Osteoblast (primary cell): Measurements from ENCODE around the gene PDCL2. TPM values are rescaled to one million over a fixed set of nuclear protein-coding genes. Genes with fewer than 3 reads are reported as not detected.

Source experiments
- DNase-seq: peaks from one replicate; pipeline ENCODE4 v3.0.0; 2011; ENCODE audit warnings: low spot score, mixed read lengths; ENCODE audit not compliant: insufficient read length; ENCODE audit errors: missing footprints
- H2AFZ ChIP-seq: 2 replicates; pipeline ENCODE4 v1.6.0; 2011; ENCODE audit warnings: mild to moderate bottlenecking, low read length
- H3K27ac ChIP-seq: 2 replicates; pipeline ENCODE4 v1.5.1; 2011; ENCODE audit warnings: mild to moderate bottlenecking, low read depth, low read length, moderate library complexity
- H3K27me3 ChIP-seq: 2 replicates; pipeline ENCODE4 v1.6.0; 2012; ENCODE audit warnings: mild to moderate bottlenecking, control low read depth, inconsistent platforms, low read length, moderate library complexity; ENCODE audit not compliant: insufficient read depth
- H3K36me3 ChIP-seq: 2 replicates; pipeline ENCODE4 v1.5.1; 2011; ENCODE audit warnings: mild to moderate bottlenecking, low read length, control low read depth, moderate library complexity; ENCODE audit not compliant: insufficient read depth
- H3K4me1 ChIP-seq: 2 replicates; pipeline ENCODE4 v1.5.1; 2011; ENCODE audit warnings: mild to moderate bottlenecking, low read length, control low read depth, moderate library complexity; ENCODE audit not compliant: insufficient read depth
- H3K4me2 ChIP-seq: 2 replicates; pipeline ENCODE4 v1.6.0; 2011; ENCODE audit warnings: mild to moderate bottlenecking, low read length; ENCODE audit not compliant: insufficient read depth
- H3K4me3 ChIP-seq: fragments of 200-600 bp; sonication (generic); 3 replicates; pipeline ENCODE4 v1.5.1; 2012; ENCODE audit warnings: mild to moderate bottlenecking, low read length, inconsistent platforms; ENCODE audit not compliant: insufficient read depth
- H3K79me2 ChIP-seq: 2 replicates; pipeline ENCODE4 v1.6.0; 2012; ENCODE audit warnings: mild to moderate bottlenecking, low read length, control low read depth, inconsistent platforms; ENCODE audit not compliant: insufficient read depth
- H3K9me3 ChIP-seq: 2 replicates; pipeline ENCODE4 v1.5.1; 2011; ENCODE audit warnings: low read depth, low read length, control low read depth
- H4K20me1 ChIP-seq: 2 replicates; pipeline ENCODE4 v1.6.0; 2012; ENCODE audit warnings: mild to moderate bottlenecking, low read length, control low read depth; ENCODE audit not compliant: insufficient read depth
- total RNA-seq: library from RNA; depleted of rRNA; stranded (reverse); fragments of >200 nt; gene quantifications from 2 replicates; pipeline ENCODE4 v1.2.3, GENCODE V29; 2012
- TF ChIP-seq, protein P1 (sequence below): IDR thresholded peaks from 2 replicates; pipeline ENCODE4 v1.5.1; 2011; ENCODE audit warnings: mild to moderate bottlenecking, low read depth, low read length, moderate library complexity; ENCODE audit errors: extremely low read depth

Gene PDCL2
- total RNA-seq, 1 donor: not detected

DNA sequence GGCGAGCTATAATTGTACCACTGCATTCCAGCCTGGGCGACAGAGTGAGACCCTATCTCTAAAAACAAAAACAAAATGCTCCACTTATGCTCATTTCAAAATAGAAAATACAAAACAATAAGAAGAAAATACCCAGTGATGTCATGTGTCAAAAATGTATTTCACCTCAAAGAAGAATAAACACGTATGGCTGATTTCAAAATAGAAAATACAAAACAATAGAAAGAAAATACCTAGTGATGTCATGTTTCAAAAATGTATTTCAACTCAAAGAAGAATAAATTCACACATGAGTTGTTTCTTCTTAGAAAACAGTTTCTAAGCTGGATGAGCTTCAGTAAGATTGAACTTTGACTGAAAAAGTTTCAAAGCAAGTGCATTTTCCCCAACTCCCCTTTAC lies 20.3 kb upstream of the PDCL2 start:
- DNase-seq: no peak
- no peak overlapping the region for H3K4me2 ChIP-seq
- no peaks in the 10 kb centered on the region for H3K27me3 ChIP-seq
- H3K36me3 ChIP-seq: no peaks in the 10 kb centered on the region
- TF ChIP-seq, protein P1, sequence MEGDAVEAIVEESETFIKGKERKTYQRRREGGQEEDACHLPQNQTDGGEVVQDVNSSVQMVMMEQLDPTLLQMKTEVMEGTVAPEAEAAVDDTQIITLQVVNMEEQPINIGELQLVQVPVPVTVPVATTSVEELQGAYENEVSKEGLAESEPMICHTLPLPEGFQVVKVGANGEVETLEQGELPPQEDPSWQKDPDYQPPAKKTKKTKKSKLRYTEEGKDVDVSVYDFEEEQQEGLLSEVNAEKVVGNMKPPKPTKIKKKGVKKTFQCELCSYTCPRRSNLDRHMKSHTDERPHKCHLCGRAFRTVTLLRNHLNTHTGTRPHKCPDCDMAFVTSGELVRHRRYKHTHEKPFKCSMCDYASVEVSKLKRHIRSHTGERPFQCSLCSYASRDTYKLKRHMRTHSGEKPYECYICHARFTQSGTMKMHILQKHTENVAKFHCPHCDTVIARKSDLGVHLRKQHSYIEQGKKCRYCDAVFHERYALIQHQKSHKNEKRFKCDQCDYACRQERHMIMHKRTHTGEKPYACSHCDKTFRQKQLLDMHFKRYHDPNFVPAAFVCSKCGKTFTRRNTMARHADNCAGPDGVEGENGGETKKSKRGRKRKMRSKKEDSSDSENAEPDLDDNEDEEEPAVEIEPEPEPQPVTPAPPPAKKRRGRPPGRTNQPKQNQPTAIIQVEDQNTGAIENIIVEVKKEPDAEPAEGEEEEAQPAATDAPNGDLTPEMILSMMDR: no peak
- H4K20me1 ChIP-seq: no peaks in the 10 kb centered on the region
- H3K4me3 ChIP-seq: no peak overlapping the region
- H3K9me3 ChIP-seq: no peaks in the 10 kb centered on the region
- H3K4me1 ChIP-seq: no peaks in the 10 kb centered on the region
- no peak overlapping the region for H2AFZ ChIP-seq
- H3K79me2 ChIP-seq: no peaks in the 10 kb centered on the region
- no peak overlapping the region for H3K27ac ChIP-seq

DNA sequence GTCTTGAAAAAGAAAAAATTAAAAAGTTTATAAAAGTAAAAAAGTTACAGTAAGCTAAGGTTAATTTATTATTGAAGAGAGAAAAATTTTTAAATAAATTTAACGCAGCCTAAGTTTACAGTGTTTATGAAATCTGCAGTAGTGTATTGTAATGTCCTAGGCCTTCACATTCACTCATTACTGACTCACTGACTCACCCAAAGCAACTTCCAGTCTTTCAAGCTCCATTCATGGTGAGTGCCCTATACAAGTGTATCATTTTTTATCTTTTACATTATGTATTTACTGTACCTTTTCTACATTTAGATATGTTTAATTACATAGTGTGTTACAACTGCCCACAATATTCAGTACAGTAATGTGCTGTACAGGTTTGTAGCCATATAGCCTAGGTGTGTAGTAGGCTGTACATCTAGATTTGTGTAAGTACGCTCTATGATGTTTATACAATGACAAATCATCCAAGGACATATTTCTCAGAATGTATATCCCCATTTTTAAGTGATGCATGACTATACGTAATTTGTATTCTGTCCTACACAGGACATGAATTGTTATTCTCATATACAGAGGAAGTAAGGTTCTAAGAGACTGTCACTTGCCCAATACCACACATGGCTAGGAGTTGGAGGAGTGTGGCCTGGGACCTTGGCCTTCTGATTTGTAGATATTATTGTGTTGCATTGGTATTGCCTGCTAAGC lies 19.5 kb upstream of the PDCL2 start:
- Histone ChIP-seq H3K4me3 (no peak overlapping the region), H3K27me3 (no peaks in the 10 kb centered on the region), H3K79me2 (no peaks in the 10 kb centered on the region), H3K36me3 (no peaks in the 10 kb centered on the region), H3K4me1 (no peaks in the 10 kb centered on the region), H4K20me1 (no peaks in the 10 kb centered on the region), H2AFZ (no peak overlapping the region), H3K9me3 (no peaks in the 10 kb centered on the region), H3K4me2 (no peak overlapping the region), H3K27ac (no peak overlapping the region)
- no peak for DNase-seq
- TF ChIP-seq, protein P1: no peak

DNA sequence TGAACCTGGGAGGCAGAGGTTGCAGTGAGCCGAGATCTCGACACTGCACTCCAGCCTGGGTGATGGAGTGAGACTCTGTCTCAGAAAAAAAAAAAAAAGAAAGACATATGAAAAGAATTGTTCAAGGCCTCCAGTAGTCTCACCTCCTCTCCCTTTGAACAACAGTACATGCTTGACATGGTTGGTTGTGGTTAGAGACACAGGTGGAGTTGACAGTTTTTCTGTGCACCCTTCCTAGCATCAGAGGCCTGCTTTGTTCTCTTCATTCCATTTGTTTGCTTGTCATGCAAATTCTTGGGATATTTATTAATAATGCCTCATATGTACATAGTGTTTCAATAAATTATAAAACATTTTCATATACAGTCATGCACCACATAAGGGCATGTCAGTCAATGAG lies 18.3 kb upstream of the PDCL2 start:
- Histone ChIP-seq H3K4me1 (no peaks in the 10 kb centered on the region), H3K79me2 (no peaks in the 10 kb centered on the region), H4K20me1 (no peaks in the 10 kb centered on the region), H3K4me3 (no peak overlapping the region), H3K9me3 (no peaks in the 10 kb centered on the region), H3K4me2 (no peak overlapping the region), H3K36me3 (no peaks in the 10 kb centered on the region), H2AFZ (no peak overlapping the region), H3K27me3 (peaks cover under 1% of the 10 kb centered on the region), H3K27ac (no peak overlapping the region)
- no peak for DNase-seq
- TF ChIP-seq, protein P1: no peak

DNA sequence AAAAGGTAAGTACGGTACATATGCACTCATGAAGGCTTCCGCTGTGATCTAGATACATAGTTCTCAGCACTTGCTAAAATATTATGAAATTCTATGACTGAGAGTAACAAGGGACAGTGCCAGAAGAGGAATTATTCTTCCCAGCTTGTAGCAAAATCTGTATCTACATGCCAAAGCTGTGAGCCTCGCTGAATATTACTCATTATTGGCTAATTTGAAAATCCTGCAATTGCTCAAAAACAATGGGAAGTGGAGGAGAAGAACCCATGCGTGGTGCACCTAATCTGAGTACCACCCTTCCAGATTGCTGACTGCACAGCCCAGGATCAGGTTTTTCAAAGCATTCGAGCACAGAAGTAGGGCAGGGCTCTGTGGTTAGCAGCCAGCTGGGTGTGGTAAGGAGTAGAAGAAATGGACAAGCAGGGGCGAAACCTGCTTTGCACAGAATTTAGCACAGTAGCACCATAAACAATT lies 17.4 kb upstream of the PDCL2 start:
- Histone ChIP-seq H3K79me2 (no peaks in the 10 kb centered on the region), H3K9me3 (no peaks in the 10 kb centered on the region), H3K4me1 (no peaks in the 10 kb centered on the region), H3K27me3 (peaks cover 6% of the 10 kb centered on the region), H3K36me3 (no peaks in the 10 kb centered on the region), H2AFZ (peak overlapping the region; percentile 30), H4K20me1 (no peaks in the 10 kb centered on the region), H3K4me2 (no peak overlapping the region), H3K4me3 (no peak overlapping the region), H3K27ac (no peak overlapping the region)
- no peak for DNase-seq
- TF ChIP-seq, protein P1: no peak
